ENCODE data around the gene CNTN4.
A peak's percentile ranks its signal among the peaks of the same experiment; 100 is the strongest.

The CNTN4 gene

GRCh38 chr3:3081381-3082233, 982.9 kb downstream of the CNTN4 start:
- DNase-seq: no peak
- in situ Hi-C loops (cut with MboI; ENCODE audit: low pct_unique_long_range_greater_than_20kb, low sequenced_read_pairs): no loop called here

DNA sequence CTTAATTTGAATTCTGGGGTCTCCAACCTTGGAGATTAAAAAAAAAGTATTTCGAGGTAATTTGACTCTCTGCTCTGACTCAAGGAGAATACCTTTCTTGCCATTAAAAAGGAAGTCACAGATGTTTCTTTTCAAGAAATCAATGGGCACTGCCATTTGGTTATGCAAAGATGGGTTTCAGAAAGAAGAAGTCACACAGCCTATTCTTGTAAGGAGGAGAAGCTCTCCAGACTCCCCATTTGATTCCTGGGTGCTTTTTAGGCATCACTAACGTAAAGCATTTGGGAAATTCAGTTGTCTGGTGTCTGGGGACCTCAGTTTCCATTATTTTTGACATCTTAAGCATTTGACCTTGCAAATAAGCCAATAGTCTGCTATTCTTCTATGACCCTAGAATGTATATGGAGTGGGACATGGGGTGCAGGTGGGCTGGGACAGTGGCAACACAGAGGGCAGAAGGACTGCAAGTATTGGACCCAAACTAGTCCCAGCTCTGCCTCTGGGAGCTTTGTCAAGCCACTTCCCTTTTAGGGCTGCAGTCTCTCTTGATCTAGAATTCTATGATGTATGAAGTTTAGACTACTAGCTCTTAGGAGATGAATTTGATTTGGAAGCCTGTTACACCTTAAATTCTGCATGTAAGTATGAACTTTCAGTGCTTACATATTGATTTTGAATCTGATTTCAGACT, 983.7 kb downstream of the CNTN4 start:
- in situ Hi-C loops (cut with MboI; ENCODE audit: low pct_unique_long_range_greater_than_20kb, low sequenced_read_pairs): no loop called here
- DNase-seq: no peak

- no peak for DNase-seq
- in situ Hi-C loops (cut with MboI; ENCODE audit: low pct_unique_long_range_greater_than_20kb, low sequenced_read_pairs): no loop called here
Observed at GRCh38 chr3:3084890-3085289, 986.2 kb downstream of the CNTN4 start.

- in situ Hi-C loops (cut with MboI; ENCODE audit: low pct_unique_long_range_greater_than_20kb, low sequenced_read_pairs): no loop called here
Observed at GRCh38 chr3:3085782-3086181, 987.1 kb downstream of the CNTN4 start.

DNA sequence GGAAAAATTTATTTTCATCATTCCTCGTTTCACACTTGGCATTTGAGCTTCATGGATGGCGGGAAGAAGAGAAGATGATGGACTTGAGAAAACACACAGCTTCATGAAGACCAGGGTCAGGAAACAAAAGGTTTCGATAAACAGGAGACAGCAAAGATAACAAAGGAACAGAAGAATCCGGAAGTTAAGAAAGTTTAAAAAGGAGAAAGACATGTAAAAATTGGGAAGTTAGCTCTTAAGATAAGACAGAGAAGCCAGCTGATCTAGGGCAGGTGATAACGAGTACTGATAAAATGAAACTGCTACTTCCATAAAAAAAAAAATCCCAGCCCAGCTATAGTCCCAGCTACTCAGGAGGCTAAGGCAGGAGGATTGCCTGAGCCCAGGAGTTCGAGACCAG, 987.6 kb downstream of the CNTN4 start:
- in situ Hi-C loops (cut with MboI; ENCODE audit: low pct_unique_long_range_greater_than_20kb, low sequenced_read_pairs): no loop called here
- peak; percentile 71 for DNase-seq

More at GRCh38 chr3:3085782-3086181, 987.1 kb downstream of the CNTN4 start:
- DNase-seq: no peak

- DNase-seq: no peak
- in situ Hi-C loops (cut with MboI; ENCODE audit: low pct_unique_long_range_greater_than_20kb, low sequenced_read_pairs): no loop called here
Observed at GRCh38 chr3:3087279-3087678, 988.6 kb downstream of the CNTN4 start.

- in situ Hi-C loops (cut with MboI; ENCODE audit: low pct_unique_long_range_greater_than_20kb, low sequenced_read_pairs): no loop called here
Observed at GRCh38 chr3:3087716-3088465, 989.2 kb downstream of the CNTN4 start.

GRCh38 chr3:3089017-3089416, 990.4 kb downstream of the CNTN4 start:
- DNase-seq: no peak
- in situ Hi-C loops (cut with MboI; ENCODE audit: low pct_unique_long_range_greater_than_20kb, low sequenced_read_pairs): no loop called here

More at GRCh38 chr3:3087716-3088465, 989.2 kb downstream of the CNTN4 start:
- DNase-seq: no peak

DNA sequence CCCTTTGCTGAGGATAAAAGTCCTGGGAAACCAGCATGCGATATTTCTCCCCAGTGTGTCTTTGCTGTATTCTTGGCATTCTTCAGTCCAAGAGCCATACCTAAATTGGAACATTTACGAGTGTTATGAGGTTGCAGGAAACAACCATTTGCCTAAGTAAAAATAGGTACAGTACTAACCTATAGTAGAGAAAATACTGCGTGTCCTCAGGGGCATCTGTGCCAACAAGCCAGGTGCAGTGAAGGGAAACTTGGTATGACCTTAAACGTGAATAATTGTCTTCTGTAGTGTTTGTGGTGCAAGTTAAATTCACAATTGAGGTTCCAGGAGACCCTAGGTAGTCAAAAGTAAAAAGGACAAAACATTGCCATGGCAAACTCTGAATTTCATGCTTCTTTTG, 999.3 kb downstream of the CNTN4 start:
- in situ Hi-C loops (cut with MboI; ENCODE audit: low pct_unique_long_range_greater_than_20kb, low sequenced_read_pairs): no loop called here
- no peak for DNase-seq

- in situ Hi-C loops (cut with MboI; ENCODE audit: low pct_unique_long_range_greater_than_20kb, low sequenced_read_pairs): no loop called here
- no peak for DNase-seq
Observed at GRCh38 chr3:3101660-3102458, 1003.2 kb downstream of the CNTN4 start.

GRCh38 chr3:3102751-3103150, 1004.1 kb downstream of the CNTN4 start:
- no peak for DNase-seq
- in situ Hi-C loops (cut with MboI; ENCODE audit: low pct_unique_long_range_greater_than_20kb, low sequenced_read_pairs): no loop called here

- no peak for DNase-seq
- in situ Hi-C loops (cut with MboI; ENCODE audit: low pct_unique_long_range_greater_than_20kb, low sequenced_read_pairs): no loop called here
Observed at GRCh38 chr3:3105246-3105645, 1006.6 kb downstream of the CNTN4 start.

- in situ Hi-C loops (cut with MboI; ENCODE audit: low pct_unique_long_range_greater_than_20kb, low sequenced_read_pairs): no loop called here
- no peak for DNase-seq
Observed at GRCh38 chr3:3105815-3106214, 1007.1 kb downstream of the CNTN4 start.

DNA sequence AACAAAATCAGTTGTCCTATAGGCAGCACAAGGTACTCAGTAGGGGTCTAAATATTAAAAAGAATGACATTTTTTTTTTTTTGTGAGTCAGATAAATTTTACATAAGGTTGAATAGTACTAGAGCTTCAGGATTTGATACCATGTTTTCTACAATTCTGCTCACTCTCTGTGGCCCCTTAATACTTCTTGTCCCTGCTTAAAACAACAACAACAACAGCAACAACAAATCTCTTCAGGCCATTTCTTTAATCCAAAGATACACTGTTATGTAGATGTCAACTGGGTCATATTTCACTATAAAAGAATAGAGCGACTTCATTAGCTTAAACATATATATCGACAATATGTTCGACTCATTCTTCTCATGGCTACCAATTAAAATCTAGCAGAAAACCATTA, 1008.5 kb downstream of the CNTN4 start:
- in situ Hi-C loops (cut with MboI; ENCODE audit: low pct_unique_long_range_greater_than_20kb, low sequenced_read_pairs): no loop called here
- no peak for DNase-seq
